HG03342 (cell line): ENCODE results near the gene CHCHD1.
A peak's percentile ranks its signal among the peaks of the same experiment; 100 is the strongest.
"Not testable (repeated sequence)": the region's sequence is repeated elsewhere in the genome, so short reads cannot be mapped to it uniquely, and the experiment has no call there.

ENCODE experiments used
- ATAC-seq: cut with Tn5 transposase; IDR thresholded peaks from one replicate; pipeline ENCODE4 v1.9.1; 2021; ENCODE audit warnings: mild to moderate bottlenecking, moderate library complexity; ENCODE audit not compliant: unreplicated experiment

Gene CHCHD1

GRCh38 chr10:73768881-73769280 lies 13.0 kb upstream of the CHCHD1 start:
- ATAC-seq: no peak

GRCh38 chr10:73769396-73769795 lies 12.5 kb upstream of the CHCHD1 start:
- ATAC-seq: no peak

GRCh38 chr10:73771722-73772280 lies 10.0 kb upstream of the CHCHD1 start:
- ATAC-seq: no peak

GRCh38 chr10:73772281-73773151 lies 9.3 kb upstream of the CHCHD1 start:
- peak; percentile 59 for ATAC-seq

GRCh38 chr10:73773152-73773879 lies 8.5 kb upstream of the CHCHD1 start:
- ATAC-seq: no peak

GRCh38 chr10:73774637-73775036 lies 7.2 kb upstream of the CHCHD1 start:
- ATAC-seq: no peak

- ATAC-seq: no peak
Observed at GRCh38 chr10:73779018-73779417, 2.8 kb upstream of the CHCHD1 start.

- ATAC-seq: no peak
Observed at GRCh38 chr10:73779539-73780197, 2.2 kb upstream of the CHCHD1 start.

- ATAC-seq: no peak
Observed at GRCh38 chr10:73780301-73780700, 1.5 kb upstream of the CHCHD1 start.

- ATAC-seq: no peak
Observed at GRCh38 chr10:73780966-73781365, 882 bp upstream of the CHCHD1 start.

GRCh38 chr10:73781548-73781878 lies 335 bp upstream of the CHCHD1 start:
- ATAC-seq: no peak

- no peak for ATAC-seq
Observed at GRCh38 chr10:73782749-73783085, 869 bp downstream of the CHCHD1 start.

- peak; percentile 78 for ATAC-seq
Observed at GRCh38 chr10:73785211-73785720, 3.4 kb downstream of the CHCHD1 start, which contains the start of gene ZSWIM8. ZSWIM8 (plus strand) TSS chr10:73785606; CDS start chr10:73785879, 273 bp downstream.

- ATAC-seq: peak; percentile 6
Observed at GRCh38 chr10:73785721-73786511, 4.1 kb downstream of the CHCHD1 start.

GRCh38 chr10:73786512-73786885 lies 4.7 kb downstream of the CHCHD1 start:
- no peak for ATAC-seq

- ATAC-seq: not testable (repeated sequence)
Observed at GRCh38 chr10:73787031-73787800, 5.4 kb downstream of the CHCHD1 start.

- no peak for ATAC-seq
Observed at GRCh38 chr10:73788864-73789658, 7.2 kb downstream of the CHCHD1 start.

- no peak for ATAC-seq
Observed at GRCh38 chr10:73789659-73790055, 7.8 kb downstream of the CHCHD1 start.
